Heart left ventricle (tissue), 16 donors: ENCODE results near the gene POFUT2. TPM values are rescaled to one million over a fixed set of nuclear protein-coding genes. Genes with fewer than 3 reads are reported as not detected.
A peak's percentile ranks its signal among the peaks of the same experiment; 100 is the strongest.

Experiments used
- ATAC-seq, 4 donors: fragments of 200-7000 bp; cut with Tn5 transposase; one replicate each; pipeline ENCODE4 v1.9.1; 2020 to 2022; ENCODE audit warnings: moderate library complexity in 4 of 4, mild to moderate bottlenecking in 3 of 4, moderate number of reproducible peaks in 1 of 4
- DNase-seq, 5 donors: peaks; one replicate each; pipeline ENCODE4 v3.0.0-alpha.2; 2020
- H3K27ac ChIP-seq, 12 donors: fragments of 200-600 bp; sonication (generic) in 4 of 12; one replicate each; pipeline versions ENCODE4 v1.5.0 to v1.8.0; 2016 to 2022; ENCODE audit warnings: mild to moderate bottlenecking in 2 of 12
- H3K27me3 ChIP-seq, 9 donors: fragments of 200-600 bp; sonication (generic) in 2 of 9; one replicate each; pipeline versions ENCODE4 v1.5.1 to v1.8.0; 2016 to 2022; ENCODE audit warnings: mild to moderate bottlenecking in 3 of 9
- H3K36me3 ChIP-seq, 9 donors: fragments of 200-600 bp; sonication (generic) in 2 of 9; one replicate each; pipeline versions ENCODE4 v1.5.0 to v1.8.0; 2018 to 2022; ENCODE audit warnings: mild to moderate bottlenecking in 2 of 9
- H3K4me1 ChIP-seq, 12 donors: fragments of 200-600 bp; sonication (generic) in 4 of 12; one replicate each; pipeline versions ENCODE4 v1.5.0 to v1.8.0; 2016 to 2022; ENCODE audit warnings: mild to moderate bottlenecking in 3 of 12
- H3K4me3 ChIP-seq, 12 donors: fragments of 200-600 bp; sonication (generic) in 4 of 12; one replicate each; pipeline versions ENCODE4 v1.5.0 to v1.8.0; 2017 to 2022; ENCODE audit warnings: mild to moderate bottlenecking in 9 of 12, moderate library complexity in 4 of 12
- H3K9me3 ChIP-seq, 12 donors: fragments of 200-600 bp; sonication (generic) in 4 of 12; one replicate each; pipeline versions ENCODE4 v1.5.0 to v1.8.0; 2016 to 2022; ENCODE audit warnings: mild to moderate bottlenecking in 1 of 12
- CTCF ChIP-seq, 12 donors: fragments of 200-600 bp; sonication (generic) in 4 of 12; IDR thresholded peaks; one replicate each; pipeline versions ENCODE4 v1.5.0 to v1.8.0; 2018 to 2022; ENCODE audit warnings: antibody characterized with exemption in 12 of 12, mild to moderate bottlenecking in 5 of 12
- POLR2A ChIP-seq, 2 donors: fragments of 450-650 bp; IDR thresholded peaks; one replicate each; pipeline ENCODE4 v1.6.1; 2017; ENCODE audit warnings: antibody characterized with exemption in 2 of 2, mild to moderate bottlenecking in 2 of 2, moderate library complexity in 2 of 2
- WGBS, 4 donors: extraction: QIAGEN DNeasy Blood & Tissue Kit in 2 of 4; methylation state at CpG; one replicate each; pipeline versions ENCODE4 v1.1.5 to v1.1.7; 2013 to 2018; 5-methylcytosine and 5-hydroxymethylcytosine counted together
- intact Hi-C, 10 donors: fragments of 100-400 bp; cut with DNase I; formaldehyde crosslinking; loops; one replicate each; pipeline versions ENCODE4 v1.11.1 to v1.14.2; 2022
- polyA plus RNA-seq, 2 donors: library from polyadenylated mRNA; stranded (reverse); fragments of 200-250 nt; gene quantifications; one replicate each; pipeline ENCODE4 v1.2.3, GENCODE V29; 2013
- total RNA-seq, 9 donors: library from RNA; depleted of rRNA in 2 of 9; stranded (reverse); fragments of >200 nt in 2 of 9; fragmentation: NEBNext Ultra II Directional in 3 of 9; extraction: Animal tissue kit (Norgen Biotek cat#: 25700) in 3 of 9; gene quantifications; one replicate each; pipeline versions ENCODE4 v1.1.0 to v1.2.4, GENCODE V29; 2016 to 2023
- donor health status: ischemic (EF 13 %, LVEDD 7.1; RV severe dilation, severe dysfunction).
- donor health status: healthy with polysubstance abuse.
- donor health status: DM: no; HTN: yes; CAD: no.
- donor health status: DM: no; HTN: no; CAD: no.
- donor health status: ischemic (EF 25% LVEDD 6.9; RV normal size, moderate dysfunction).
- donor health status: ischemic (EF 25% LVEDD 5.7; RV mildly dilated, moderate dysfunction).
- donor health status: healthy.
- donor health status: DM: yes; HTN: yes; CAD: no.
- donor health status: ischemic (EF 35%, LVEDD 5.7; RV mildly dilated, moderate dysfunction).
- donor health status: nonischemic (EF 11% LVEDD 7.7; RV severe dilation, severe dysfunction).
- donor health status: DM: yes; HTN: yes; CAD: no.
- donor health status: PGD.
- donor health status: ischemic (EF 29% LVEDD 5.4; RV normal size, mild dysfunction).
- donor health status: nonischemic (EF 23%, LVEDD 6.1; RV moderate dilation, normal function).

POFUT2 gene
- total and polyA plus RNA-seq, 11 donors = 10.8 to 25.8 (median 18.5) TPM

GRCh38 chr21:45302082-45303061 lies 14.7 kb upstream of the POFUT2 start:
- peaks cover 15 to 69% (median 45%) of the 10 kb centered on the region in 12 donors for H3K4me1 ChIP-seq
- 54 to 62% (median 59%) methylated on average over 45 to 54 of the region's 54 CpGs for WGBS, 4 donors
- DNase-seq = peak; percentile 86 to 91 (median 88)
- peak overlapping the region; percentile 58 to 98 (median 88) for H3K27ac ChIP-seq
- no peaks in the 10 kb centered on the region for H3K36me3 ChIP-seq
- TF ChIP-seq POLR2A (IDR thresholded peaks at IDR 0.05) (no peak), CTCF (IDR thresholded peaks at IDR 0.05) (no peak)
- peak; percentile 70 to 88 (median 72) for ATAC-seq
- intact Hi-C loops = loop anchor here in 5 of 10 donors (5.0 to 10.0 kb wide), 3 partner anchors 52 to 60 kb away; no protein-coding TSS in a partner anchor
- H3K9me3 ChIP-seq = no peaks in the 10 kb centered on the region
- no peaks in the 10 kb centered on the region for H3K27me3 ChIP-seq
- no peak overlapping the region for H3K4me3 ChIP-seq

- 82 to 90% (median 85%) methylated on average over 9 to 20 of the region's 20 CpGs for WGBS, 4 donors
- DNase-seq = peak in 1 of 5 donors; percentile 60
- Histone ChIP-seq H3K4me1 (peaks cover 15 to 62% (median 44%) of the 10 kb centered on the region in 12 donors), H3K27ac (peak overlapping the region; percentile 58 to 98 (median 88)), H3K27me3 (no peaks in the 10 kb centered on the region), H3K9me3 (peaks cover 0 to 2% (median 0%) of the 10 kb centered on the region in 12 donors), H3K36me3 (no peaks in the 10 kb centered on the region), H3K4me3 (no peak overlapping the region)
- no peak for ATAC-seq
- intact Hi-C loops = loop anchor here in 5 of 10 donors (5.0 to 10.0 kb wide), 3 partner anchors 53 to 61 kb away; no protein-coding TSS in a partner anchor
- TF ChIP-seq CTCF (IDR thresholded peaks at IDR 0.05) = no peak
- no peak for TF ChIP-seq POLR2A (IDR thresholded peaks at IDR 0.05)
These were observed 13.9 kb upstream of the POFUT2 start for GRCh38 chr21:45301521-45302081.

GRCh38 chr21:45300786-45301520 lies 13.3 kb upstream of the POFUT2 start:
- no peaks in the 10 kb centered on the region for H3K36me3 ChIP-seq
- DNase-seq (peak in 1 of 5 donors; percentile 65), ATAC-seq (no peak)
- no peak for TF ChIP-seq POLR2A (IDR thresholded peaks at IDR 0.05)
- no peaks in the 10 kb centered on the region for H3K27me3 ChIP-seq
- 68 to 83% (median 74%) methylated on average over 39 to 43 of the region's 43 CpGs for whole genome bisulfite sequencing, 4 donors
- peaks cover 15 to 56% (median 41%) of the 10 kb centered on the region in 12 donors for H3K4me1 ChIP-seq
- peaks cover 0 to 2% (median 0%) of the 10 kb centered on the region in 12 donors for H3K9me3 ChIP-seq
- H3K27ac ChIP-seq = peak overlapping the region; percentile 58 to 98 (median 88)
- H3K4me3 ChIP-seq = no peak overlapping the region
- intact Hi-C loops = loop anchor here in 5 of 10 donors (5.0 to 10.0 kb wide), 3 partner anchors 54 to 61 kb away; no protein-coding TSS in a partner anchor
